K562 (cell line): Measurements from ENCODE around the gene SLC37A3. TPM values are rescaled to one million over a fixed set of nuclear protein-coding genes. Genes with fewer than 3 reads are reported as not detected.
A peak's percentile ranks its signal among the peaks of the same experiment; 100 is the strongest.

Experiments used
- CC2D1A ChIP-seq: fragments of 450-650 bp; IDR thresholded peaks from 2 replicates; pipeline ENCODE4 v1.6.1; 2017; ENCODE audit warnings: mild to moderate bottlenecking
- ESRRB ChIP-seq: fragments of 250-450 bp; sonication (Bioruptor Pico); IDR thresholded peaks from 2 replicates; pipeline ENCODE4 v1.5.0; 2020; ENCODE audit warnings: mild to moderate bottlenecking, moderate library complexity, borderline replicate concordance
- GATA2 ChIP-seq: sonication (generic); formaldehyde crosslinking; IDR thresholded peaks from 2 replicates; pipeline ENCODE4 v1.4.0; 2020; ENCODE audit warnings: mild to moderate bottlenecking, missing genetic modification reagents
- GTF2E2 ChIP-seq: fragments of 200-800 bp; sonication (Bioruptor generic); IDR thresholded peaks from 2 replicates; pipeline ENCODE4 v1.6.1; 2016; ENCODE audit warnings: missing genetic modification characterization, missing compliant biosample characterization
- KDM5B ChIP-seq: fragments of 200-600 bp; sonication (generic); IDR thresholded peaks from 2 replicates; pipeline ENCODE4 v1.6.1; 2012; ENCODE audit warnings: low read depth, mild to moderate bottlenecking, moderate library complexity, low read length, control low read depth, inconsistent platforms; ENCODE audit not compliant: insufficient replicate concordance
- MBD2 ChIP-seq: sonication (generic); IDR thresholded peaks from 2 replicates; pipeline ENCODE4 v1.6.1; 2016; ENCODE audit warnings: low read depth, borderline replicate concordance
- MEIS2 ChIP-seq: fragments of 450-650 bp; IDR thresholded peaks from 2 replicates; pipeline ENCODE4 v1.6.1; 2014; ENCODE audit warnings: mild to moderate bottlenecking; ENCODE audit not compliant: partially characterized antibody
- OTX1 ChIP-seq: fragments of 450-650 bp; formaldehyde crosslinking; IDR thresholded peaks from 2 replicates; pipeline ENCODE4 v1.4.0; 2022; ENCODE audit warnings: mild to moderate bottlenecking
- PHF8 ChIP-seq: fragments of 200-600 bp; sonication (generic); IDR thresholded peaks from 2 replicates; pipeline ENCODE4 v1.6.1; 2012; ENCODE audit warnings: mixed run types, mild to moderate bottlenecking, inconsistent platforms, low read length, moderate library complexity, borderline replicate concordance
- RCOR1 ChIP-seq, 2 experiments: IDR thresholded peaks; 2 replicates each; pipeline ENCODE4 v1.6.1; 2012; ENCODE audit warnings: low read depth in 2 of 2, low read length in 2 of 2, borderline replicate concordance in 1 of 2, improper control_type of control experiment in 1 of 2
- RFX7 ChIP-seq: fragments of 250-450 bp; sonication (Bioruptor Pico); IDR thresholded peaks from 2 replicates; pipeline ENCODE4 v1.5.1; 2021; ENCODE audit warnings: mild to moderate bottlenecking
- SAFB ChIP-seq: fragments of 200-400 bp; formaldehyde crosslinking; IDR thresholded peaks from 2 replicates; pipeline ENCODE4 v1.6.1; 2017; ENCODE audit warnings: low read depth, low read length, borderline replicate concordance
- TAL1 ChIP-seq: fragments of 450-650 bp; IDR thresholded peaks from 2 replicates; pipeline ENCODE4 v1.6.1; 2016; ENCODE audit warnings: mild to moderate bottlenecking
- TARDBP ChIP-seq: fragments of 450-650 bp; IDR thresholded peaks from 2 replicates; pipeline ENCODE4 v1.6.1; 2016
- ZFPM2 ChIP-seq: fragments of 250-450 bp; sonication (Bioruptor Pico); IDR thresholded peaks from 2 replicates; pipeline ENCODE4 v1.5.1; 2022; ENCODE audit warnings: mild to moderate bottlenecking
- ZNF695 ChIP-seq: fragments of 450-650 bp; formaldehyde crosslinking; IDR thresholded peaks from 2 replicates; pipeline ENCODE4 v1.4.0; 2020; ENCODE audit warnings: mild to moderate bottlenecking, moderate library complexity
- polyA plus RNA-seq, 8 experiments: library from polyadenylated mRNA; depleted of rRNA in 4 of 8; stranded (reverse) in 5 of 8; unstranded in 3 of 8; fragments of >200 nt; fragmentation: Nextera tagmentation in 2 of 8; fragmentation: Illumina TruSeq in 1 of 8; extraction: Ambion mirVana in 2 of 8; extraction: Trizol in 1 of 8; gene quantifications; 2 replicates each; pipeline versions ENCODE4 v1.2.1 to v1.2.3, GENCODE V29; 2011 to 2014; ENCODE audit warnings: inconsistent platforms in 1 of 8, missing spikeins in 1 of 8
- total RNA-seq, 7 experiments: library from RNA; depleted of rRNA in 6 of 7; stranded (reverse); fragments of >200 nt in 6 of 7; fragmentation: Illumina TruSeq in 2 of 7; extraction: Trizol in 2 of 7; gene quantifications; 2 replicates each; pipeline versions ENCODE4 v1.2.1 to v1.2.3, GENCODE V29; 2011 to 2021; ENCODE audit warnings: low replicate concordance in 1 of 7
- TF ChIP-seq, protein P1 (sequence below): fragments of 250-450 bp; sonication (Bioruptor Pico); IDR thresholded peaks from 2 replicates; pipeline ENCODE4 v1.8.0; 2022; ENCODE audit warnings: moderate library complexity, mild to moderate bottlenecking, inconsistent platforms
- TF ChIP-seq, protein P2 (sequence below): fragments of 250-450 bp; sonication (Bioruptor Pico); IDR thresholded peaks from 2 replicates; pipeline ENCODE4 v1.5.0; 2021; ENCODE audit warnings: mild to moderate bottlenecking, moderate library complexity
- TF ChIP-seq, protein P3 (sequence below): IDR thresholded peaks from 2 replicates; pipeline ENCODE4 v1.6.1; 2012; ENCODE audit warnings: low read depth, low read length, improper control_type of control experiment, borderline replicate concordance
- TF ChIP-seq, protein P4 (sequence below): sonication (generic); formaldehyde crosslinking; IDR thresholded peaks from 2 replicates; pipeline ENCODE4 v1.8.1; 2023; ENCODE audit warnings: mild to moderate bottlenecking, missing genetic modification reagents

SLC37A3 gene
- total and polyA plus RNA-seq, 9 of the 15 experiments (the other 6 are each of a cell fraction or from before 2014, with no cell fraction given), result 11.7 to 59.1 (median 26.8) TPM

DNA sequence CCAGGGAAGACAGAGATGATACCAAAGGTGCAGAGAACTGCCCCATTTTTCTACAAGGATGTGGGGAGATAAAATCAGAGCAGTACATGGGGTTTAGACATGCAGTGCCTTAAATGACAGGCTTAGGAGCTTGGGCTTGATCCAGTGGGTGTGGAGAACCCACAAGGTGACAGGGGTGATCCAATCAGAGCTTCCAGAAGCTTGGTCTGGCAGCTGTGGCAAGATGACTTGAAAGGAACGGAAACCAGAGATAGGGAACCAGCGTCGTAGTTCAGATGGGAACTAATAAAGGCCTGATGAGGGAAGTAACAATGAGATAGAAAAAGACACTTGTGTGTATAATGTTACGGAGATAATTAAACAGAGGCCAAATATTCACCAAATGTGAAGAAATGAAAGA is 80.7 kb downstream of the SLC37A3 start (continued):
- TF ChIP-seq, protein P1, sequence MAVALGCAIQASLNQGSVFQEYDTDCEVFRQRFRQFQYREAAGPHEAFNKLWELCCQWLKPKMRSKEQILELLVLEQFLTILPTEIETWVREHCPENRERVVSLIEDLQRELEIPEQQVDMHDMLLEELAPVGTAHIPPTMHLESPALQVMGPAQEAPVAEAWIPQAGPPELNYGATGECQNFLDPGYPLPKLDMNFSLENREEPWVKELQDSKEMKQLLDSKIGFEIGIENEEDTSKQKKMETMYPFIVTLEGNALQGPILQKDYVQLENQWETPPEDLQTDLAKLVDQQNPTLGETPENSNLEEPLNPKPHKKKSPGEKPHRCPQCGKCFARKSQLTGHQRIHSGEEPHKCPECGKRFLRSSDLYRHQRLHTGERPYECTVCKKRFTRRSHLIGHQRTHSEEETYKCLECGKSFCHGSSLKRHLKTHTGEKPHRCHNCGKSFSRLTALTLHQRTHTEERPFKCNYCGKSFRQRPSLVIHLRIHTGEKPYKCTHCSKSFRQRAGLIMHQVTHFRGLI (CRISPR knock-in tag), result no peak
- peak; percentile 69; the same call in 1 of the 2 replicates for TF ChIP-seq GATA2 (CRISPR knock-in tag)
- TF ChIP-seq RFX7, result no peak
- no peak for TF ChIP-seq GTF2E2 (tag)
- peak; percentile 79 to 92; a peak in 3 of 4 replicates for TF ChIP-seq RCOR1 (IDR thresholded peaks at IDR 0.05; ENCODE audit: borderline replicate concordance in 1 of 2, low read depth in 2 of 2, low read length in 2 of 2)
- TF ChIP-seq, protein P2, sequence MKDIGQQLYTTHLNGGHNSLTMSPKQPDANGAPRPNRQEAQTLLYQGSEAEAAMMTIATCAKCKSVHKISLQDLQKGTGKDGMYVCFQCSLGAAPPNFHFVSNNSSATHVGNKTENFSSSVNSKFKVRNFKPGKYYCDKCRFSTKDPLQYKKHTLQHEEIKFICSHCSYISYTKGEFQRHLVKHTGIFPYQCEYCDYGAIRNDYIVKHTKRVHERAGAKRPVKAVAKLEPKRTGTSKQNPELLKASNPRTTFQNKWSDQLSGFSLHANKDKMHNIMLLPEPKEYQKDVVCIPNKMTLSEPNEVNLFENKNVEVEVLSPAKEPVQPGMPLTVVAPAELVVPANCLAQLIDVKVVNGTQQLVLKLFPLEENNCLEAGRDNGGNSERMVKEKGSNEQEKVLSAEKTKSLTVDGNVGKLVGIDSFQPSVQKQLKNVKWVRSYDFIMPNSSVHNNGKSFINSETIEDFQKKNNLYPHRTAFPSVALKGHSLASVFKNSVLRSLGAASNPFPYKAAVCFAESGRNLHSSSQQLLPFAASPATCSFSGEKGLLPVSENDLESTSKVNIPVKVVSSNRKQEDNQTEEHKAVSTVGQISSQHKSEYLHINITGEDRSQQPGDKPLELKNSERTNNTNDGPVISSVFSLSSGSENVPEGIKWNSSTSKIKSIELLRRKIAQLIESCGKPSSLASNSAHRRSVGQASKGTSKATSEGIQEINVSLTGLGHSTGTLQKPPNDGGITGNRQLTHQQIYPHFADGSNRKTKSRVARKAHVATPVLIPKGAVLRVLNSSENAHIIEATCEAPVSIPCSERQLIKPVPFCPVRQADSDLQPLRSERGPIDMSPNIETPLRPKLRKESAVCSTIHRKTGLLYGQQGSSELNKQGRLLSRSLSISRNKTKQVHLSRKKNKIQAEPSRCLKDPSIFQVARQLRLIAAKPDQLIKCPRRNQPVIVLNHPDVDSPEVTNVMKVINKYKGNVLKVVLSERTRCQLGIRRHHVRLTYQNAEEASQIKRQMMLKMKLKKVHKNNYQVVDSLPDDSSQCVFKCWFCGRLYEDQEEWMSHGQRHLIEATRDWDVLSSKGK (CRISPR knock-in tag), result no peak
- no peak for TF ChIP-seq ZNF695
- TF ChIP-seq, protein P3, sequence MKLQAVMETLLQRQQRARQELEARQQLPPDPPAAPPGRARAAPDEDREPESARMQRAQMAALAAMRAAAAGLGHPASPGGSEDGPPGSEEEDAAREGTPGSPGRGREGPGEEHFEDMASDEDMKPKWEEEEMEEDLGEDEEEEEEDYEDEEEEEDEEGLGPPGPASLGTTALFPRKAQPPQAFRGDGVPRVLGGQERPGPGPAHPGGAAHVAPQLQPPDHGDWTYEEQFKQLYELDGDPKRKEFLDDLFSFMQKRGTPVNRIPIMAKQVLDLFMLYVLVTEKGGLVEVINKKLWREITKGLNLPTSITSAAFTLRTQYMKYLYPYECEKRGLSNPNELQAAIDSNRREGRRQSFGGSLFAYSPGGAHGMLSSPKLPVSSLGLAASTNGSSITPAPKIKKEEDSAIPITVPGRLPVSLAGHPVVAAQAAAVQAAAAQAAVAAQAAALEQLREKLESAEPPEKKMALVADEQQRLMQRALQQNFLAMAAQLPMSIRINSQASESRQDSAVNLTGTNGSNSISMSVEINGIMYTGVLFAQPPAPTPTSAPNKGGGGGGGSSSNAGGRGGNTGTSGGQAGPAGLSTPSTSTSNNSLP, result no peak
- TF ChIP-seq KDM5B, result no peak
- peak; percentile 79 for TF ChIP-seq MEIS2
- TF ChIP-seq PHF8, result no peak
- no peak for TF ChIP-seq ZFPM2 (CRISPR knock-in tag)
- TF ChIP-seq, protein P4, sequence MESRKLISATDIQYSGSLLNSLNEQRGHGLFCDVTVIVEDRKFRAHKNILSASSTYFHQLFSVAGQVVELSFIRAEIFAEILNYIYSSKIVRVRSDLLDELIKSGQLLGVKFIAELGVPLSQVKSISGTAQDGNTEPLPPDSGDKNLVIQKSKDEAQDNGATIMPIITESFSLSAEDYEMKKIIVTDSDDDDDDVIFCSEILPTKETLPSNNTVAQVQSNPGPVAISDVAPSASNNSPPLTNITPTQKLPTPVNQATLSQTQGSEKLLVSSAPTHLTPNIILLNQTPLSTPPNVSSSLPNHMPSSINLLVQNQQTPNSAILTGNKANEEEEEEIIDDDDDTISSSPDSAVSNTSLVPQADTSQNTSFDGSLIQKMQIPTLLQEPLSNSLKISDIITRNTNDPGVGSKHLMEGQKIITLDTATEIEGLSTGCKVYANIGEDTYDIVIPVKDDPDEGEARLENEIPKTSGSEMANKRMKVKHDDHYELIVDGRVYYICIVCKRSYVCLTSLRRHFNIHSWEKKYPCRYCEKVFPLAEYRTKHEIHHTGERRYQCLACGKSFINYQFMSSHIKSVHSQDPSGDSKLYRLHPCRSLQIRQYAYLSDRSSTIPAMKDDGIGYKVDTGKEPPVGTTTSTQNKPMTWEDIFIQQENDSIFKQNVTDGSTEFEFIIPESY (CRISPR knock-in tag), result no peak
- TF ChIP-seq OTX1 (CRISPR knock-in tag), result no peak
- TF ChIP-seq MBD2, result peak; percentile 31; the same call in 1 of the 2 replicates
- peak; percentile 83 for TF ChIP-seq TAL1
- TF ChIP-seq CC2D1A, result peak; percentile 36; the same call in 1 of the 2 replicates
- no peak for TF ChIP-seq TARDBP
- TF ChIP-seq SAFB, result no peak
- no peak for TF ChIP-seq ESRRB (CRISPR knock-in tag)
